ENCODE results near the gene COL9A1.

DNA sequence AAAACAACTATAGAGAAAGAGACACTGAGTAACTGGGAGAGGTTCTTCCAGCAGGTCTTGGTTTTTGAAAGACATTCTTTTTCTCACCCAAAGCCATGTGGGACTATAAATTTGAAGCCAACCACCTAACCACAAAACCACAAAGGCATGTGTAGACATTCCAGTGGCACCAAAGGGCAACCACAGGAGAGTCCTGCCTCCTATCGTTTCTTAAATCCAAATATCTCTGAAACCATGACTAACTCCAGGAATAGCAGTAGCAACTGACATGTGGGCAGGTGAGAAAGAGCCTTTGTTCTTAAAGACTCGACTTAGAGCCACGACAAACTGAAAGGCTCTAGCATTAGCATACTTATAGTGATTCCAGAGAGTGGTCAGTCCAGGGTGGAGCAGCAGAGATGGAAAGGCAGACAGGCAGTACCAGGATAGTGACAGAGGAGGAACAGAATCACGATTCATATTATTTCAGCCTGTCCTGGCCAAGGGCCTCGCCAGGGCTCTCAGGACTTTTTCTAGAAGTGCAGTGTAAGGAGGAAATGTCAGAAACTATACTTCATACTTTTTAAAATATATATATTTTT, 9.4 kb upstream of the COL9A1 start:
- no peak for TF ChIP-seq EZH2 (IDR thresholded peaks at IDR 0.05)
- TF ChIP-seq, protein P1, sequence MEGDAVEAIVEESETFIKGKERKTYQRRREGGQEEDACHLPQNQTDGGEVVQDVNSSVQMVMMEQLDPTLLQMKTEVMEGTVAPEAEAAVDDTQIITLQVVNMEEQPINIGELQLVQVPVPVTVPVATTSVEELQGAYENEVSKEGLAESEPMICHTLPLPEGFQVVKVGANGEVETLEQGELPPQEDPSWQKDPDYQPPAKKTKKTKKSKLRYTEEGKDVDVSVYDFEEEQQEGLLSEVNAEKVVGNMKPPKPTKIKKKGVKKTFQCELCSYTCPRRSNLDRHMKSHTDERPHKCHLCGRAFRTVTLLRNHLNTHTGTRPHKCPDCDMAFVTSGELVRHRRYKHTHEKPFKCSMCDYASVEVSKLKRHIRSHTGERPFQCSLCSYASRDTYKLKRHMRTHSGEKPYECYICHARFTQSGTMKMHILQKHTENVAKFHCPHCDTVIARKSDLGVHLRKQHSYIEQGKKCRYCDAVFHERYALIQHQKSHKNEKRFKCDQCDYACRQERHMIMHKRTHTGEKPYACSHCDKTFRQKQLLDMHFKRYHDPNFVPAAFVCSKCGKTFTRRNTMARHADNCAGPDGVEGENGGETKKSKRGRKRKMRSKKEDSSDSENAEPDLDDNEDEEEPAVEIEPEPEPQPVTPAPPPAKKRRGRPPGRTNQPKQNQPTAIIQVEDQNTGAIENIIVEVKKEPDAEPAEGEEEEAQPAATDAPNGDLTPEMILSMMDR (IDR thresholded peaks at IDR 0.05) = no peak
